Middle frontal gyrus (tissue), 1 donor: ENCODE results near the gene CLEC19A.

ENCODE experiments used
- DNase-seq: peaks from one replicate; pipeline ENCODE4 v3.0.0-alpha.2; 2015; ENCODE audit warnings: low spot score; ENCODE audit errors: extremely low spot score

Gene CLEC19A

GRCh38 chr16:19285431-19285830 is at the start of gene CLEC19A:
CLEC19A (plus strand) TSS chr16:19285731; CDS start chr16:19285852, 121 bp downstream.
- DNase-seq, result no peak

- no peak for DNase-seq
Observed at GRCh38 chr16:19235886-19236285, 49.6 kb upstream of the CLEC19A start.

GRCh38 chr16:19236561-19237209 is 48.8 kb upstream of the CLEC19A start:
- no peak for DNase-seq

DNA sequence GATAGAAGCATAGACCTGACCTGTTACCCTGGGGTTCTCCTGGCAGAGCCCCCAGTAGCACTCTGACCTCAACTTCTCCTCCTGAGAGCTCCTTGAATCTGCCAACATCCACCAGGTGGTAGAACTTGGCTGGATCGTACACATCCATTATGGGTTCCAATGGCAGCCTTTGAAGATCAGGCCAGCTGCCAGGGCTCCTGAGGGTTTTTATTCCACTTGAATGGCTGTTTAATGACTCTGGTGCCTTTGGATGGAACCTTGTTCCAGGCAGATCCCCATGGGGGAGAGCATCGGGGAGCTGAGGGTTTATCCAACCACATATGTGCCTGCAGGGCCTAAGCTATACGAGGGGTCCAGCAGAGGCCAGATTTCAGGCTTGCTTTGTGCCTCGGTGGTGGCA is 47.1 kb upstream of the CLEC19A start:
- no peak for DNase-seq

DNA sequence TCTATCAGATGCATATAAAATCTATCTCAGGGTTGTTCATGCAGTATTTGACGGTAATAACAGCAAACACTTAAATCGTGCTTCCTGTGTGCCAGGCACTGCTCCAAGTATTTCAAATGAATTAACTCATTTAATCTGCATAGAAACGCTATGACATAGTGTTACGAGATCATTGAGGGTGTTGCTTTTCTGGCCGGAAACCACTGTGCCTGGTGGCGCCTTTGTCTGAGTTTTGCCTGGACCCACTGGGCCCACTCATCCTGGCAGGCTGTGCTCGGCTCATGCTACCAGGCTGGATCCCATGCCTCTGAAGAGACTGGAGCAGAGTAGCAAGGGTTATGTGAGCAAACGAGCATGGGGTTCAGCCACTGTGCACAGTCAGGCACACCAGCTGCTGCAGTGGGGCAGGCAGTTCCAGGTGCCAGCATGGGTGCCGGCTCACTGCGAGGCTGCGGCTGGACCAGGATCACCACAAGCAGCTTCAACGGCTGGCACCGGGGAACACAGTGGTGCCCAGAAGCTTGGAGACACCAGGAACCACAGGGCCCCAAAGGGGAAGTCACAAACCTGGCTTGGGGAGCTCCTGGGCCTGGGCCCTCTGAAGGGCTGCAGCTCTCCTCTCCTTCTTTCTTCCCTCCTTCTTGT is 45.9 kb upstream of the CLEC19A start:
- no peak for DNase-seq

DNA sequence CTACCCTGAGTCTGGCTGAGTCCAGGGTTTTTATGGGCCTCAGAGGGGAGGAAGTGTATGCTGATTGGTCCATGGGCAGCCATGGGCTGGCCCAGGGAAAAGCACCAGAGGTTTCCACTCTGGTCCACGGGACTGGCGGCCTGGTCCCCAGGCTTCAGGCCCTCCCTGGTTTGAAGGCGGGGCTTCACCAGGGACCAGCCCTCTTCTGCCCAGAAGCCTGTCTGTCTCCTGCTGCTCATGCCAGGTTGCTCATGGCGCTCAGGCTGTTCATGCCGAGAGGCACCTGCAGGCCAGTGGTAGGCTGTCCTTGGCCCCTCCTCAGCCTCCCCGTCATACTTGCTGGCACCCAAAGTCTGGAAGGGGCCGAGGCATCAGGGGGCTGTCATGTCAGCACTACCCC is 45.0 kb upstream of the CLEC19A start:
- DNase-seq, result no peak

DNA sequence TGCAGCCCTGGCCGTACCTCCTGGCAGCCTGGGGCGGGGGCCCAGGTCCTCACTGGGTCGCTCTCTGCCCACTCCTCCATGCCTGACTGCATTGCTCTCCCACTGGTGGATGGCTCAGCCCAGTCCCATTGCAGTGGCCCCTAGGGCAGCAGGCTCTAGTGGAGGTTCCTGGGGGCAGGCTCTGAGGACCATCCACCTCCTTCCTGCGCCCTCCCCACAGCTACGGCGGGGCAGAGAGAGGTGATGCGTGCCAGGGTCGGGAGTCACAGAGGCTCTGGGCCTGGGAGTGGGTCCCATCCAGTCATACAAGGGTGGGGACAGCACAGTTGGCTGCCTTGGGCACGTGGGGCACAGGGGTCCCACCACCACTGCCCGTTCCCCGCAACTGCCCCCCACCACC is 44.0 kb upstream of the CLEC19A start:
- DNase-seq, result no peak

GRCh38 chr16:19242186-19242585 is 43.3 kb upstream of the CLEC19A start:
- no peak for DNase-seq

DNA sequence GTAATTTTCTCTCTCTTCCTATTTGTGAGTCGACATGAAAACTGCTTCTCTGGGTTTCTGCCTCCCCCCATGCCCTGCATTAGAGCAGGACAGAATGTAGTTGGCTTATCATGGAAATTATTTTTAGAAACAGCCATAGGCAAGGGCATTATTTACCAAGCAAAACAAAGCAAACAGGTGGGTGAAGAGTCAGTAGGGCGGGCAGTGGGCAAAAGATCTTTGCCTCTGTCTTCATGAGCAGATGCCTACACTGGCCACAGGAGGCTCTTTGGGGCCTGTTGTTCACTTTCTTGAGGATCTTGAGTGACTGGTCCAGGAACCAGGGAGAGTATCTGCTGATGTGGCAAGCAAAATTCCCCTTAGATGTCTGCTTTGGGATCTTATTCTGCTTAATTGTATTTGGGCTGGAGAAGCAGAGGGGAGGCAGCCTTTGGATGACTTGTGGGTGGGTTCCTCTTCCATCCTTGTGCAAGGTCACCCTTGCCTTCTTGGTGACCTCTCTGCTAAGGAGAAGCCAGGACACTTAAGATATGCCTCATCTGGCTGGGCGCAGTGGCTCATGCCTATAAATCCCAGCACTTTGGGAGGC is 42.5 kb upstream of the CLEC19A start:
- DNase-seq, result no peak

DNA sequence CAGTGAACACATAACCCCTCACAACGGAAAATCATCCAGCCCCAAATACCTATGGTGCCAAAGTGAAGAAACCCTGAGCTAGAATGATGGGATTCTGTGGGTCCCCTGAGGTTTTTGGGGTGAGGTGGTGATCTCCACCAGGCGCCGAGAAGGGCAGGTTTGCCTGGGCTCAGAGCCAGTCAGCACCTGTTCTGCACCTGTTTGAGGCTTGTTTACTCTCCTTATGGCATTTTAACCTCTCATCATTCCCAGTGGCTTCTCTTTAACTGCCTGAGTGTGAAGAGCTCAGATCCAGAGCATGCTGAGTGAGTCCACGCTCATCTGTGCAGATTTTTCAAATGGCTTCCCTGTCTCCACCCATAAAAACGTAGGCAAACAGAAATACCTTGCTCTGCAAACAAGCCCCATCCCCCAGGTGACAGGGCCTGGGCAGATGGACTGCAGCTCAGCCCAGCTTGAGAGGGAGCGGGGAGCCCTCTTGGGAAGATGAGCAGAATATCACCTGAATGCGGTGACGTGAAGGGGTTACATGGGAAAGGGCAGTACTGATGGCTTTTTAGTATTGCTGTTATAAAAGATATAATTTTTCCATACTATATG is 40.1 kb upstream of the CLEC19A start:
- DNase-seq, result no peak

- DNase-seq, result no peak
Observed at GRCh38 chr16:19252904-19253303, 32.6 kb upstream of the CLEC19A start.

GRCh38 chr16:19254611-19255010 is 30.9 kb upstream of the CLEC19A start:
- no peak for DNase-seq

- DNase-seq, result no peak
Observed at GRCh38 chr16:19264123-19264673, 21.3 kb upstream of the CLEC19A start.

- no peak for DNase-seq
Observed at GRCh38 chr16:19265380-19265930, 20.1 kb upstream of the CLEC19A start.

GRCh38 chr16:19266774-19267173 is 18.8 kb upstream of the CLEC19A start:
- DNase-seq, result no peak

GRCh38 chr16:19269098-19269497 is 16.4 kb upstream of the CLEC19A start:
- no peak for DNase-seq

GRCh38 chr16:19274165-19274797 is 11.2 kb upstream of the CLEC19A start:
- DNase-seq, result no peak

DNA sequence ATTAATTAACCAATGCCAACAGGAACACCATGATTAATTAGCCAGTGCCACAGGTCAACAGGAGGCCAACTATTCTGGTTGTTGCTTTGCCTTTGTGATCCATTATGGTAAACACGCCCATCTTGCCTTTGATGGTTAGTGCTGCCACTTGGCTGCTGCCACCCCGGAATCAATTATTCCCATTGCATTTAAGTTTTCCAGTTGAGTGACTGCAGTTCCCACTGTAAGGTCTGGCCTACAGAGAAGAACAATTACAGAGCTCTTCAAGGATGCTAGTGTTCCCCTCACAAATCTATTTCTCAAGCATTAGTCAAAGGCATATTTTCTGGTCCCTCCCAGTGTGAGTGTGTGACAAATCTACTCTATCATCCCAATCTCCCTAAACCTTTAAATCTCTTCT is 7.1 kb upstream of the CLEC19A start:
- no peak for DNase-seq

GRCh38 chr16:19281246-19281645 is 4.3 kb upstream of the CLEC19A start:
- no peak for DNase-seq

- no peak for DNase-seq
Observed at GRCh38 chr16:19282101-19282500, 3.4 kb upstream of the CLEC19A start.

DNA sequence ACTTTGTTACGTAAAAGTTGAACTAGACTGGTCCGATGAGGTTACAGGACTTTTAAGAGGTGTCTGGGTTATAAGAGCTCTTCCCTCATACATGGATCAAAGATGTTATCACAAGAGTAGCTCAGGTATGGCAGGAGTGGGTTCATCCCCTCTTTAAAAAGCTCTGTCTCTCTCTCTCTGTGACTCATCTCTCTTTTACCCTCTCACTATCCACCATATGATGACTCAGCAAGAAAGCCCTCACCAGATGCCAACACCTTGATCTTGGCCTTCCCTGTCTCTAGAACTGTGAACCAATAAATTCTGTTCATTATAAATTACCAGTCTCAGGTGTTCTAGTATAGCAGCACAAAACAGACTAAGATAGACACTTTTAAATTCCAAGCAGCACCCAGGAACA is 1.9 kb upstream of the CLEC19A start:
- DNase-seq, result no peak
